Activated CD4-positive, CD25-positive, alpha-beta regulatory T cell treated with anti-CD3 and anti-CD28 coated beads, Interleukin-2, amount 50 U/mL, for 16 hours (primary cell): ENCODE data around the gene SPTSSB.

Experiments used
- DNase-seq: peaks from one replicate; pipeline ENCODE4 v3.0.0-alpha.2; 2020; ENCODE audit warnings: low read depth, low spot score

SPTSSB gene

GRCh38 chr3:161392853-161393252 is 21.5 kb upstream of the SPTSSB start:
- DNase-seq, result no peak

- DNase-seq, result no peak
These were observed 18.9 kb upstream of the SPTSSB start for GRCh38 chr3:161390200-161390599.

GRCh38 chr3:161389445-161390035 is 18.2 kb upstream of the SPTSSB start:
- DNase-seq, result no peak

GRCh38 chr3:161388855-161389254 is 17.5 kb upstream of the SPTSSB start:
- no peak for DNase-seq

- DNase-seq, result no peak
These were observed 15.9 kb upstream of the SPTSSB start for GRCh38 chr3:161386991-161387770.

GRCh38 chr3:161372321-161373260 is 1.3 kb upstream of the SPTSSB start:
- DNase-seq, result no peak

- no peak for DNase-seq
These were observed 1.8 kb downstream of the SPTSSB start for GRCh38 chr3:161369531-161369930.

- DNase-seq, result no peak
These were observed 5.2 kb downstream of the SPTSSB start for GRCh38 chr3:161366094-161366493.

- no peak for DNase-seq
These were observed 12.8 kb downstream of the SPTSSB start for GRCh38 chr3:161358488-161358887.

- DNase-seq, result no peak
These were observed 15.0 kb downstream of the SPTSSB start for GRCh38 chr3:161356287-161356686.

GRCh38 chr3:161355508-161355907 is 15.8 kb downstream of the SPTSSB start:
- no peak for DNase-seq

- no peak for DNase-seq
These were observed 16.8 kb downstream of the SPTSSB start for GRCh38 chr3:161354554-161354953.

GRCh38 chr3:161351330-161351729 is 20.0 kb downstream of the SPTSSB start:
- DNase-seq, result no peak

- no peak for DNase-seq
These were observed 20.4 kb downstream of the SPTSSB start for GRCh38 chr3:161350916-161351315.

- no peak for DNase-seq
These were observed 21.6 kb downstream of the SPTSSB start for GRCh38 chr3:161349529-161350312.

- no peak for DNase-seq
These were observed 22.4 kb downstream of the SPTSSB start for GRCh38 chr3:161348796-161349400.

GRCh38 chr3:161347726-161348125 is 23.6 kb downstream of the SPTSSB start:
- DNase-seq, result no peak

- no peak for DNase-seq
These were observed 26.3 kb downstream of the SPTSSB start for GRCh38 chr3:161345023-161345422.

- no peak for DNase-seq
These were observed 27.3 kb downstream of the SPTSSB start for GRCh38 chr3:161343986-161344385.

GRCh38 chr3:161343540-161343939 is 27.8 kb downstream of the SPTSSB start:
- no peak for DNase-seq

GRCh38 chr3:161342629-161343028 is 28.7 kb downstream of the SPTSSB start:
- no peak for DNase-seq
